Measurements from ENCODE around the gene EIF2B4. TPM values are rescaled to one million over a fixed set of nuclear protein-coding genes. Genes with fewer than 3 reads are reported as not detected.

EIF2B4 gene
- total and polyA plus RNA-seq, 9 of the 15 experiments (the other 6 are each of a cell fraction or from before 2014, with no cell fraction given): 29.7 to 80.3 (median 58.9) TPM

- peak in 1 of 2 experiments; percentile 74; a peak in 1 of 4 replicates for TF ChIP-seq MLLT1 (IDR thresholded peaks at IDR 0.05)
- TF ChIP-seq, protein P1, sequence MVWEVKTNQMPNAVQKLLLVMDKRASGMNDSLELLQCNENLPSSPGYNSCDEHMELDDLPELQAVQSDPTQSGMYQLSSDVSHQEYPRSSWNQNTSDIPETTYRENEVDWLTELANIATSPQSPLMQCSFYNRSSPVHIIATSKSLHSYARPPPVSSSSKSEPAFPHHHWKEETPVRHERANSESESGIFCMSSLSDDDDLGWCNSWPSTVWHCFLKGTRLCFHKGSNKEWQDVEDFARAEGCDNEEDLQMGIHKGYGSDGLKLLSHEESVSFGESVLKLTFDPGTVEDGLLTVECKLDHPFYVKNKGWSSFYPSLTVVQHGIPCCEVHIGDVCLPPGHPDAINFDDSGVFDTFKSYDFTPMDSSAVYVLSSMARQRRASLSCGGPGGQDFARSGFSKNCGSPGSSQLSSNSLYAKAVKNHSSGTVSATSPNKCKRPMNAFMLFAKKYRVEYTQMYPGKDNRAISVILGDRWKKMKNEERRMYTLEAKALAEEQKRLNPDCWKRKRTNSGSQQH (CRISPR knock-in tag; IDR thresholded peaks at IDR 0.05): 0 out of 2 replicates have a peak, but pooled peaks have one; percentile 59
- no peak for TF ChIP-seq CHD1 (IDR thresholded peaks at IDR 0.05; ENCODE audit: low read length)
- no peak for TF ChIP-seq RFX5 (IDR thresholded peaks at IDR 0.05; ENCODE audit: low read depth, low read length)
- no peak for TF ChIP-seq ZNF274 (IDR thresholded peaks at IDR 0.05; ENCODE audit: borderline replicate concordance, low read depth, low read length)
- TF ChIP-seq EGR1 (conservative IDR thresholded peaks at IDR 0.05): 0 out of 2 replicates have a peak, but pooled peaks have one; percentile 25
- 0 out of 2 replicates have a peak, but pooled peaks have one; percentile 5 for TF ChIP-seq EP300 (IDR thresholded peaks at IDR 0.05; ENCODE audit: low read length)
- TF ChIP-seq HNRNPUL1 (IDR thresholded peaks at IDR 0.05; ENCODE audit: low read length): no peak
- TF ChIP-seq DPF2 (IDR thresholded peaks at IDR 0.05): peak; percentile 58
- peak; percentile 83 for TF ChIP-seq ZBTB9 (CRISPR knock-in tag; IDR thresholded peaks at IDR 0.05)
- no peak for TF ChIP-seq ZKSCAN8 (CRISPR knock-in tag; IDR thresholded peaks at IDR 0.05)
- TF ChIP-seq ZBTB1 (CRISPR knock-in tag; IDR thresholded peaks at IDR 0.05; ENCODE audit: borderline replicate concordance, low read depth): 0 out of 2 replicates have a peak, but pooled peaks have one; percentile 47
- TF ChIP-seq ZNF217 (CRISPR knock-in tag; IDR thresholded peaks at IDR 0.05): no peak
- TF ChIP-seq AFF4 (CRISPR knock-in tag; IDR thresholded peaks at IDR 0.05): peak; percentile 79; the same call in 1 of the 2 replicates
- TF ChIP-seq PHB (CRISPR knock-in tag; IDR thresholded peaks at IDR 0.05): no peak
- TF ChIP-seq SMAD4 (CRISPR knock-in tag; conservative IDR thresholded peaks at IDR 0.05): peak; percentile 59
- no peak for TF ChIP-seq ATF6 (CRISPR knock-in tag; IDR thresholded peaks at IDR 0.05)
Observed at GRCh38 chr2:27380626-27381545, 10.7 kb upstream of the EIF2B4 start, which contains the start of gene ZNF513 (continued).

All from K562 (cell line).